Hepatocyte (in vitro differentiated cells): ENCODE measurements around the gene SPHK1. TPM values are rescaled to one million over a fixed set of nuclear protein-coding genes. Genes with fewer than 3 reads are reported as not detected.
A peak's percentile ranks its signal among the peaks of the same experiment; 100 is the strongest.

Experiments used
- DNase-seq: peaks from one replicate; pipeline ENCODE4 v3.0.0-alpha.2; 2016; ENCODE audit warnings: low spot score
- H2AFZ ChIP-seq: fragments of 200-600 bp; sonication (generic); 2 replicates; pipeline ENCODE4 v1.6.0; 2016; ENCODE audit warnings: antibody characterized with exemption, mild to moderate bottlenecking
- H3K27ac ChIP-seq: fragments of 200-600 bp; sonication (generic); 2 replicates; pipeline ENCODE4 v1.5.1; 2016; ENCODE audit warnings: mild to moderate bottlenecking
- H3K27me3 ChIP-seq: fragments of 200-600 bp; sonication (generic); 2 replicates; pipeline ENCODE4 v1.6.1; 2016
- H3K36me3 ChIP-seq: fragments of 200-600 bp; sonication (generic); replicated peaks from 2 replicates; pipeline ENCODE4 v1.5.1; 2016; ENCODE audit warnings: low read depth; ENCODE audit not compliant: insufficient read depth
- H3K4me1 ChIP-seq: fragments of 200-600 bp; sonication (generic); 2 replicates; pipeline ENCODE4 v1.5.1; 2016; ENCODE audit warnings: mild to moderate bottlenecking, moderate library complexity; ENCODE audit not compliant: insufficient read depth
- H3K4me2 ChIP-seq: fragments of 200-600 bp; sonication (generic); 2 replicates; pipeline ENCODE4 v1.6.0; 2016
- H3K4me3 ChIP-seq: fragments of 200-600 bp; sonication (generic); 2 replicates; pipeline ENCODE4 v1.5.1; 2016; ENCODE audit warnings: mild to moderate bottlenecking
- H3K79me2 ChIP-seq: fragments of 200-600 bp; sonication (generic); 2 replicates; pipeline ENCODE4 v1.6.0; 2017; ENCODE audit warnings: mild to moderate bottlenecking
- H3K9me2 ChIP-seq: fragments of 200-600 bp; sonication (generic); replicated peaks from 2 replicates; pipeline ENCODE4 v1.6.0; 2017; ENCODE audit warnings: mild to moderate bottlenecking; ENCODE audit not compliant: insufficient read depth
- H3K9me3 ChIP-seq: fragments of 200-600 bp; sonication (generic); 2 replicates; pipeline ENCODE4 v1.5.1; 2016; ENCODE audit warnings: low read depth, mild to moderate bottlenecking
- H4K20me1 ChIP-seq: fragments of 200-600 bp; sonication (generic); 2 replicates; pipeline ENCODE4 v1.6.0; 2016; ENCODE audit warnings: mild to moderate bottlenecking; ENCODE audit not compliant: insufficient read depth, poor library complexity, severe bottlenecking
- EZH2 ChIP-seq: fragments of 200-600 bp; sonication (generic); IDR thresholded peaks from 2 replicates; pipeline ENCODE4 v1.6.1; 2016; ENCODE audit warnings: antibody characterized with exemption, mild to moderate bottlenecking, borderline replicate concordance
- EZH2phosphoT487 ChIP-seq: fragments of 200-600 bp; sonication (generic); IDR thresholded peaks from one replicate; pipeline ENCODE4 v1.6.1; 2018; ENCODE audit warnings: antibody characterized with exemption, mild to moderate bottlenecking, low read depth, moderate library complexity; ENCODE audit not compliant: unreplicated experiment, severe bottlenecking
- WGBS: methylation state at CpG from one replicate; pipeline ENCODE4 v1.1.6; 2016; ENCODE audit warnings: low lambda C conversion rate; ENCODE audit errors: missing lambda C conversion rate; 5-methylcytosine and 5-hydroxymethylcytosine counted together
- polyA plus RNA-seq: library from polyadenylated mRNA; unstranded; fragments of >200 nt; fragmentation: Nextera tagmentation; extraction: Ambion mirVana; gene quantifications from 2 replicates; pipeline ENCODE4 v1.2.1, GENCODE V29; 2016
- total RNA-seq: library from RNA; depleted of rRNA; stranded (reverse); fragments of >200 nt; gene quantifications from 2 replicates; pipeline ENCODE4 v1.2.3, GENCODE V29; 2014
- TF ChIP-seq, protein P1 (sequence below): fragments of 200-600 bp; sonication (generic); IDR thresholded peaks from 2 replicates; pipeline ENCODE4 v1.5.1; 2016; ENCODE audit warnings: antibody characterized with exemption, mild to moderate bottlenecking; ENCODE audit not compliant: poor library complexity

SPHK1 gene
- total and polyA plus RNA-seq, 2 experiments from 2014 or later, result 5.2 to 15.2 TPM

DNA sequence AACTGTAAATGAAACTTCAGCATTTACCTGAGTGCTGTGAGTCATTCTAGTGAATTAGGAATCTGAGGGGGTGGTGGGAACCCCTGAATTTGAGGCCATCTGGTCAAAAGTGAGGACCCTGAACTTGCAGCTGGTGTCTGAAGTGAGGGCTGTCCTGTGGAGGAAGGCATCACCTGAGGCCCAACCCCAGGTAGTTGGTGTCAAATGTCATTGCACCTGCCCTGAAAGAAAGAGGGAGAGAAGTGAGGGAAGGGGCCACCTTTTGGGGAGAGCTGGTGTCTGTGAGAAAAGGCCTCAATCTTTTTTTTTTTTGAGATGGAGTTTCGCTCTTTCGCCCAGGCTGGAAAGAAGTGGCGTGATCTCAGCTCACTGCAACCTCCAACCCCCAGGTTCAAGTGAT lies 18.2 kb upstream of the SPHK1 start:
- Histone ChIP-seq H3K4me3 (no peak overlapping the region), H3K27me3 (no peaks in the 10 kb centered on the region), H3K9me3 (no peaks in the 10 kb centered on the region), H4K20me1 (no peaks in the 10 kb centered on the region), H3K4me1 (peaks cover 7% of the 10 kb centered on the region), H3K9me2 (no peaks in the 10 kb centered on the region), H3K4me2 (no peak overlapping the region), H2AFZ (no peak overlapping the region), H3K79me2 (no peaks in the 10 kb centered on the region), H3K36me3 (no peaks in the 10 kb centered on the region), H3K27ac (no peak overlapping the region)
- WGBS, result 93% methylated on average over 3 of the region's 3 CpGs
- no peak for TF ChIP-seq EZH2
- TF ChIP-seq, protein P1, sequence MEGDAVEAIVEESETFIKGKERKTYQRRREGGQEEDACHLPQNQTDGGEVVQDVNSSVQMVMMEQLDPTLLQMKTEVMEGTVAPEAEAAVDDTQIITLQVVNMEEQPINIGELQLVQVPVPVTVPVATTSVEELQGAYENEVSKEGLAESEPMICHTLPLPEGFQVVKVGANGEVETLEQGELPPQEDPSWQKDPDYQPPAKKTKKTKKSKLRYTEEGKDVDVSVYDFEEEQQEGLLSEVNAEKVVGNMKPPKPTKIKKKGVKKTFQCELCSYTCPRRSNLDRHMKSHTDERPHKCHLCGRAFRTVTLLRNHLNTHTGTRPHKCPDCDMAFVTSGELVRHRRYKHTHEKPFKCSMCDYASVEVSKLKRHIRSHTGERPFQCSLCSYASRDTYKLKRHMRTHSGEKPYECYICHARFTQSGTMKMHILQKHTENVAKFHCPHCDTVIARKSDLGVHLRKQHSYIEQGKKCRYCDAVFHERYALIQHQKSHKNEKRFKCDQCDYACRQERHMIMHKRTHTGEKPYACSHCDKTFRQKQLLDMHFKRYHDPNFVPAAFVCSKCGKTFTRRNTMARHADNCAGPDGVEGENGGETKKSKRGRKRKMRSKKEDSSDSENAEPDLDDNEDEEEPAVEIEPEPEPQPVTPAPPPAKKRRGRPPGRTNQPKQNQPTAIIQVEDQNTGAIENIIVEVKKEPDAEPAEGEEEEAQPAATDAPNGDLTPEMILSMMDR, result no peak
- TF ChIP-seq EZH2phosphoT487, result no peak
- DNase-seq, result no peak

DNA sequence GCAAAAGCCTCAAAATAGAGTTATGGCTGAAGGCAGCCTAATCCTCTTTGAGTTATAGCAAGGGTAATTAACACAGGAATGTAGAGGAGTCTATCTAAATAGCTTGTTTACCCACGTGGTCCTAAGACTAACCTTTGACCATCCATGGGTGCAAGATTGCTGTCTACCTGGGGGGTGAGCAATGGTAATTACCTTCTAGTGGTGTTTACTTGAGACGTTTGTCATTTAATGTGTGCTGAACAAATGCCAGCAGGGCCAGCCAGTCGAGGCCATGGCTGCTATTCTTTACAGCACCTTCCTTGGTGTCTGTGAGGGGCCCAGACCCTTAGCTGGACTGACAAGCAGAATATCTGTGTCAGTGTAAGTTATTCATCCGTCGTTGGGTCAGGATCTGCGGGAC lies 16.8 kb upstream of the SPHK1 start:
- DNase-seq, result no peak
- H4K20me1 ChIP-seq, result no peaks in the 10 kb centered on the region
- peak overlapping the region; percentile 76 for H3K27ac ChIP-seq
- TF ChIP-seq, protein P1, result no peak
- no peak for TF ChIP-seq EZH2phosphoT487
- TF ChIP-seq EZH2, result no peak
- no peaks in the 10 kb centered on the region for H3K9me2 ChIP-seq
- no peak overlapping the region for H3K4me3 ChIP-seq
- no peaks in the 10 kb centered on the region for H3K27me3 ChIP-seq
- no peak overlapping the region for H2AFZ ChIP-seq
- H3K4me2 ChIP-seq, result no peak overlapping the region
- peaks cover 7% of the 10 kb centered on the region for H3K4me1 ChIP-seq
- H3K9me3 ChIP-seq, result no peaks in the 10 kb centered on the region
- no peaks in the 10 kb centered on the region for H3K79me2 ChIP-seq
- no peaks in the 10 kb centered on the region for H3K36me3 ChIP-seq
- 62% methylated on average over 6 of the region's 6 CpGs for WGBS

DNA sequence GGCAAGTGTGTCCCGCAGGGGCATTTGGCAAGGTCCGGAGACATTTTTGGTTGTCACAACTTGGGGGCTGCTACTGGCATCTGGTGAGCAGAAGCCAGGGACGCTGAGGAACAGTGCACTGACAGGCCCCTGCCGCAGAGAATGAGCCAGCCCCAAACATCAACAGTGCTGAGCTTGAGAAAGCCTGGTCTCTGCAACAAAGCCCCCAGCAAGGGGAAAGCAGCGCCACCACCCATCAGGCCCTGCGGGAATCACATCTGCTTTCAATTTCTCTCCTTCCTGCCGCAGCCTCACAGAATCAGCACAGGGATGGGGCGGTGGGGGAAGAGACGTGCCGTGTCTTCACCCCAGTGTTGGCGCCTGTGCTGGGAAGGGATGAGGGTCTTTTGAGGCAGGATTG lies 15.9 kb upstream of the SPHK1 start:
- DNase-seq, result no peak
- WGBS, result 65% methylated on average over 11 of the region's 11 CpGs
- H3K27ac ChIP-seq, result peak overlapping the region; percentile 76
- no peaks in the 10 kb centered on the region for H3K36me3 ChIP-seq
- H2AFZ ChIP-seq, result no peak overlapping the region
- TF ChIP-seq EZH2phosphoT487, result no peak
- TF ChIP-seq, protein P1, result no peak
- no peak for TF ChIP-seq EZH2
- no peak overlapping the region for H3K4me3 ChIP-seq
- H3K27me3 ChIP-seq, result no peaks in the 10 kb centered on the region
- H3K9me2 ChIP-seq, result no peaks in the 10 kb centered on the region
- no peaks in the 10 kb centered on the region for H3K9me3 ChIP-seq
- no peaks in the 10 kb centered on the region for H4K20me1 ChIP-seq
- peaks cover 7% of the 10 kb centered on the region for H3K4me1 ChIP-seq
- H3K4me2 ChIP-seq, result peak overlapping the region; percentile 40
- H3K79me2 ChIP-seq, result no peaks in the 10 kb centered on the region

DNA sequence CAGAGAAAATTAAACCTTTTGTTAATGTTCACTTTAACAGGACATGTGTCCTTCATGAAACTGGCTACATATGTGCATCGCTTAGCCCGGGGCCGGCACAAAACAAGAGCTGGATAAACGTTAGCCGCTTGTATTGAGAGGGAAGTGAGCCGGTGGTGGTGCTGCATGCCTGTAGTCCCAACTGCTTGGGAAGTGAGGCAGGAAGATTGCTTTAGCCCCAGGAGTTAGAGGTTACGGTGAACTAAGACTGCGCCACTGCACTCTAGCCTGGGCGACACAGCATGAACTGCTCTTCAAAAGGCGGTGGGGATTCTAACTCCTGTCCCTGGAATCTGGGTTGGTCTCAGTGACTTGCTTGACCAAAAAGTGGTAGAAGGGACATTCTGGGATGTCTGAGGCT lies 15.0 kb upstream of the SPHK1 start:
- no peak overlapping the region for H2AFZ ChIP-seq
- TF ChIP-seq EZH2phosphoT487 (no peak), EZH2 (no peak)
- TF ChIP-seq, protein P1, result no peak
- peak overlapping the region; percentile 76 for H3K27ac ChIP-seq
- no peak overlapping the region for H3K4me2 ChIP-seq
- 65% methylated on average over 10 of the region's 10 CpGs for WGBS
- no peak overlapping the region for H3K4me3 ChIP-seq
- no peak for DNase-seq
- H3K4me1 ChIP-seq, result peaks cover 7% of the 10 kb centered on the region
- H3K27me3 ChIP-seq, result no peaks in the 10 kb centered on the region
- no peaks in the 10 kb centered on the region for H3K9me2 ChIP-seq
- H3K79me2 ChIP-seq, result no peaks in the 10 kb centered on the region
- H4K20me1 ChIP-seq, result no peaks in the 10 kb centered on the region
- no peaks in the 10 kb centered on the region for H3K36me3 ChIP-seq
- H3K9me3 ChIP-seq, result no peaks in the 10 kb centered on the region
